Measurements from ENCODE around the gene XRCC6.
"Not testable (repeated sequence)": the region's sequence is repeated elsewhere in the genome, so short reads cannot be mapped to it uniquely, and the experiment has no call there.

XRCC6 gene

DNA sequence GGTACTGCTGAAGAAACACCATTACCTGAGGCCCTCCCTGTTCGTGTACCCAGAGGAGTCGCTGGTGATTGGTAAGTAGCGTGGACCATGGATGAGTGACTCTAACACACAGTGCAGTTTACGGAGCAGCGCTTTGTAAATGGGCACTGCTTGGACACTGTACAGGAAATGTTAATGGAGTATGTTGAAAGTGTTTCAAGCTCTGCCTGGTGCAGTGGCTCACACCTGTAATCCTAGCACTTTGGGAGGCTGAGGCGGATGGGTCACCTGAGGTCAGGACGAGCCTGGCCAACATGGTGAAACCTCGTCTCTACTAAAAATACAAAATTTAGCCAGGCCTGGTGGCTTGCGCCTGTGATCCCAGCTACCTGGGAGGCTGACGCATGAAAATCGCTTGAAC, 29.7 kb downstream of the XRCC6 start:
- DNase-seq (ENCODE audit: low read depth in 2 of 2), result no peak

DNA sequence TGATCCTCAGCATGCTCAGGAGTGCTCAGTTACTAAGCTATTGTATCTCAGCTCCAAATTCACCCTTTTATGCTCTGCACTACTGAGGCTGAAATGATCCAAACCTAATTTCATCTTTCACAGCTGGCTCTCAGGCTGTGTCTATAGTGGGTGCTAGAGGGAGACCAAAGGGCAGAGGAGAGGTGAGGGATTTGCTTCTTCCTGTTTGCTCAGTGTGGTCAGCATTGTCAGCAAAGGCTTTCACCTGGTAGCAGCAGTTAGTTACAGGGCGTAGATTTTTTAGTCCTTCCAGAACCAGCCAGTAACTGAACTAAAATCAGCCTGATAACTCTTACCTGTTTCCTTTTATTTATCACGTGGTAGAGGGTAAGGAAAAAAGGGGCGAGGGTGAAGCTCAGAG, 33.2 kb downstream of the XRCC6 start:
- no peak for DNase-seq (ENCODE audit: low read depth in 2 of 2)

DNA sequence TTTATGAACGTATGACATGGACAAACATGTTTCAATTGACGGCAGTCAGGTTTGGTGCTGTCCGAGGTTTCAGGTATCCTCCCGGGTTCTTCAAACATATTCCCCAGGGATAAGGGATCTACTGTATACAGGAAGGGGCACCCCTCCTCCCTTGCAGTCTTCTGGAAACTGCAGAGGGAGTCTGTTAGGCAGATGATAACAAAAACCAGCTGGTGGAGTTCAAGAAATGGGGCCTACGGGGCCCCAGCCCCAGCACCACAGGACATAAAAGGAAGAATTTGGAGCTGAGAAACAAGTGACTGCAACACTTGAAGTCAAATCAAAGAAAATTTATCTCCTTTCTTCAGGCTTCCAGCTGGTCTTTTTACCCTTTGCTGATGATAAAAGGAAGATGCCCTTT, 35.5 kb downstream of the XRCC6 start:
- DNase-seq (ENCODE audit: low read depth in 2 of 2), result no peak

DNA sequence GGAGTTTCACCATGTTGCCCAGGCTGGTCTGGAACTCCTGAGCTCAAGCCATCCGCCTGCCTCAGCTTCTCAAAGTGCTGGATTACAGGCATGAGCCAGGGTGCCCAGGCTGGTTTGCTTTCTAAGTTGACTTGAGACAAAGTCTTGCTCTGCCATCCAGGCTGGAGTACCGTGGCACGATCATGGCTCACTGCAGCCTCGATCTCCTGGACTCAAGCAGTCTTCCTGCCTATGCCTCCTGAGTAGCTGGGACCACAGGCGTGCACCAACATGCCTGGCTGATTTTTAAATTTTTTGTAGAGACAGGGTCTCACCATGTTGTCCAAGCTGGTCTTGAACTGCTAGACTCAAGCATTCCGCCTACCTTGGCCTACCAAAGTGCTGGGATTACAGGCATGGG, 36.6 kb downstream of the XRCC6 start:
- no peak for DNase-seq (ENCODE audit: low read depth in 2 of 2)

DNA sequence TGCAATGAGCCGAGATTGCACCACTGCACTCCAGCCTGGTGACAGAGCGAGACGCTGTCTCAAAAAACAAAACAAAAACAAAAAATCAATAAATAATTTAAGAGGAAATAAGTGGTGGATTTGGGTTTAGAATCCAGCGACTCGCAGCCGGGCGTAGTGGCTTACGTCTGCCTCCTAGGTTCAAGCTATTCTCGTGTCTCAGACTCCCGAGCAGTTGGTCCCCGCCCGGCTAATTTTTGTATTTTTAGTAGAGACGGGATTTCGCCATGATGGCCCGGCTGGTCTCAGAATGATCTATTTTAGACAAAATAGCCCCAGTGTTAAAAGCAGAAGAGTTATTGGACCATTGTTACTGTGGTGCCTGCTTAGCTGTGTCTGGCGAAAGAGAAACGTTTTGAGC, 37.8 kb downstream of the XRCC6 start:
- DNase-seq (ENCODE audit: low read depth in 2 of 2), result no peak

DNA sequence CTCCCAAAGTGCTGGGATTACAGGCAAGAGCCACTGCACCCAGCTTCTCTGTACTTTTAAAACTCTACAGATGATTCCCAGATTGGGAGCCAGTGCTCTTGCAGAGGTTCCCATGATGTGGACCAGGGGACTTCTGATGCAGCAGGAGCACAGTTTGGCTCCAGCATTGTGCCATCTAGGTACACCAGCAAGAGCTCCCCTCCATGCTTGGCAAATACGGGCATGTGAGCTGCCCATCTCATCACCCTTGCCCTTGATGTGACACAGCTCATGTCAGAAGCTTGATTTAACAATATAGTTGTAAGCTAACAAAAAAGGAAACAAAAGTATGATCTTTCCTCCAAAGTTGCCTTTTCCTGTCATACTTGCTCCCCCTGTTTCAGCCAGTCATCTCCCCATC, 38.8 kb downstream of the XRCC6 start:
- no peak for DNase-seq (ENCODE audit: low read depth in 2 of 2)

DNA sequence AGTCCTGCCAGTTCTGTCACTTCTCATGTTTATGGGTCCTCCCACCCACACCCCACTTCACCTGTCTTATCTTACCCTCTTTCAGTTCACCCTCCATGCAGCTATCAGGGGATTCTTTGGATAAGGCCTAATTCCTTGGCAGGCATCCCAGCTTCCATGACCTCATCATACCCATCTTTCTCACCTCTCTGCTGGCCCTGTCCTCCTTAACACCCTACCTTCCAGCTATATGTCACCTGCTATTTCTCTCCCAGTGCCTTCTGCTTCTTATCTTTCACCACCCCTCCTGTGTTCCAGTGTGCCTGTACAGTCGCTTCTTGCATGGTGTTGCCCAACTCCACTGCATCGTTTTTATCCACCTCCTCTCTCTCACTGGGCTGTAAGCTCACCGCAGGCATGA, 39.3 kb downstream of the XRCC6 start:
- no peak for DNase-seq (ENCODE audit: low read depth in 2 of 2)

DNA sequence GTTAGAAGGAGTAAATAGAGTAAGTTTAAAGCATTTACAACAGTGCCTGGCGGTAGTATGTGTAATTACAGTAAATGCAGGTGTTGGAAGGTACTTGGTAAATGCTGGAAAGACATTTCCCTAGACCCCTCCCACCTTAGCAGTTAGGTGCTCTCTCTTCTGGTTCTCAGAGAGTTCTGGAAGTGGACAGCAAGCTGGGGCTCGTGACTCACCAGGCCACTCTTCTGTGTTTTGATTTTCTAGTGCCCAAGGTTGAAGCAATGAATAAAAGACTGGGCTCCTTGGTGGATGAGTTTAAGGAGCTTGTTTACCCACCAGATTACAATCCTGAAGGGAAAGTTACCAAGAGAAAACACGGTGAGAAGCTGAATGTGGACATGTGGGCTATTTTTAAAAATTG, 40.0 kb downstream of the XRCC6 start:
- DNase-seq (ENCODE audit: low read depth in 2 of 2), result no peak

DNA sequence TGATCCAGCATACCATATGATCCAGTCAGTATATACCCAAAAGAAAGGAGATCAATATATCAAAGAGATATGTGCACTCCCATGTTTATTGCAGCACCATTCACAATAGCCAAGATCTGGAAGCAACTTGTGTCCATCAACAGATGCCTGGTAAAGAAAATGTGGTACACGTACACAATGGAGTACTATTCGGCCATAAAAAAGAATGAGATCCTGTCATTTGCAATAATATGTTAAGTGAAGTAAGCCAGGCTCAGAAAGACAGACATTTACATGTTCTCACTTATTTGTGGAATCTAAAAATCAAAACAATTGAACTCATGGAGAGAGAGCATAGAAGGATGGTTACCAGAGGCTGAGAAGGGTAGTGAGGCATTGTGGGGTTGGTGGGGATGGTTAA, 40.6 kb downstream of the XRCC6 start:
- DNase-seq (ENCODE audit: low read depth in 2 of 2), result no peak

DNA sequence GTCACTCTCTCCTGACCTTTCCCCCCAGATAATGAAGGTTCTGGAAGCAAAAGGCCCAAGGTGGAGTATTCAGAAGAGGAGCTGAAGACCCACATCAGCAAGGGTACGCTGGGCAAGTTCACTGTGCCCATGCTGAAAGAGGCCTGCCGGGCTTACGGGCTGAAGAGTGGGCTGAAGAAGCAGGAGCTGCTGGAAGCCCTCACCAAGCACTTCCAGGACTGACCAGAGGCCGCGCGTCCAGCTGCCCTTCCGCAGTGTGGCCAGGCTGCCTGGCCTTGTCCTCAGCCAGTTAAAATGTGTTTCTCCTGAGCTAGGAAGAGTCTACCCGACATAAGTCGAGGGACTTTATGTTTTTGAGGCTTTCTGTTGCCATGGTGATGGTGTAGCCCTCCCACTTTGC, 42.5 kb downstream of the XRCC6 start:
- not testable (repeated sequence) for DNase-seq (ENCODE audit: low read depth in 2 of 2)

DNA sequence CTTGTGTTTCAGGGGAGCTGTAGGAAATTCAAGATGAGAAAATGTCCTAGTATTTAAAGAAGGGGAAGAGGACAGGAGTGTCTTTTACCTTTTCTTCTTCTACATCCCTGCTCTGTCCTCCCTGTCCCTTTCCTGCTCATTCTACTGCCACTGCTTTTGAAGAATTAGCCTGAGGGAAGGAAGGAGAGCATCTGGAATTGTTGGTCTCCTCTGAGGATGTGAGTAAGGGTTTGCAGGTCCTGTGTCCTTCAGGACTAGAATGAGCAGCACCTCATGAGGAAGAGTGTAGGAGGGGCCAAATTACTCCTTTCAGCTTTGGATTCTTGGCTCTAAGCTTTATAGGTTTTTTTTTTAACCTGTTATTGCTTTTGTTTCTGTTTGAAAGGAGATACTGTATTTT, 43.4 kb downstream of the XRCC6 start:
- no peak for DNase-seq (ENCODE audit: low read depth in 2 of 2)

DNA sequence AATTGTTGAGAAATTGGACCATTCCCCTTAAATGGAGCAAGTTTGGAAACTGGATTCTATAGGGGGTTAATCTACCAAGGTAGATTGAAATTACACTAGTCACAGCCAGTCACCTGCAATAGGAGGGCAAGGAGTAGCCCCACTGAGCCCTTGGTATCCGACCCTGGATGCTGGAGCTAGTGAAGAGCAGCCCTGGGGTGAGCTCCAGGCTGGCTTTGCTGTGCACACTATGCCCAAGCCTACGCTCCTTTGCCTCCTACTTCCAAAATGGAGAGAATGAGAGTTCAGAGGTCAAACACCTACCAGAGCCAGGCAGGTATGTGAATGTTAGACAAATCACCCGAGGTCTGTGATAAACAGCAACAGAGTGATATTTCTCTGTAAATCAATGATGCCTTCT, 43.9 kb downstream of the XRCC6 start:
- no peak for DNase-seq (ENCODE audit: low read depth in 2 of 2)

DNA sequence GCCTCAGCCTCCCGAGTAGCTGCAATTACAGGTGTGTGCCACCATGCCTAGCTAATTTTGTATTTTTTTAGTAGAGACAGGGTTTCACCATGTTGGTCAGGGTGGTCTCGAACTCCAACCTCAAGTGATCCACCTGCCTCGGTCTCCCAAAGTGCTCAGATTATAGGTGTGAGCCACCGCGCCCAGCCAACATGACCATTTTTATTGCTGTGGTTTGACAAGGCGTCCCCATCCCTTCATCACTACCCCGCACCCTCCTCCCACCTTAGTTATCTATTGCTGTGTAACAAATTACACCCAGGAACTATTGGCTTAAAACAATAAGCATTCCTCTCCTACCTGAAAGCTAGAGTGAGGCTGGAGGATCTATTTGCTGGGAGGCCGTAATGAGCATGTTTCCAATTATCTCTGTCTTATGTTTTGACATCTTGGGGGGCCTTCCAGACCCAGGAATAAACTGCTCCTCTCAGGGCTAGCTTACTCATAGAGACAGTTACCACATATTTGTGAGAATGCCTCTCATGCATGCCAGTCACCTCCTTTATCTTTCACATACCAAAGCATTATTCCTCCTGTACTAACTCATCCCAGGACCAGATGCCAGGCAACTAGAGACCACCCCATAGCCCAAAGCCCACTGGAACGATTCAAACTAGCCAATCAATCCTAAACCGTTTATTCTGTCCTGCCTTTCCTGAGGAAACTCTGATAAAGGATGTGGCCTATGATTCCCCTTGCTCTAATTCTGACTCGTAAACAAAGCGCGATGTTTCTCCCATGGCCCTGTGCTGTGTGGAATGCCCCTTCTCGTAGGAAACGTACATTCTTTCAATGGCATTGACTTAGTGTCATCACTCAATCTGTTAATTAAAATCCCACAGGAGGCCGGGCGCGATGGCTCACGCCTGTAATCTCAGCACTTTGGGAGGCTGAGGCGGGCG, 48.1 kb downstream of the XRCC6 start:
- no peak for DNase-seq (ENCODE audit: low read depth in 2 of 2)

DNA sequence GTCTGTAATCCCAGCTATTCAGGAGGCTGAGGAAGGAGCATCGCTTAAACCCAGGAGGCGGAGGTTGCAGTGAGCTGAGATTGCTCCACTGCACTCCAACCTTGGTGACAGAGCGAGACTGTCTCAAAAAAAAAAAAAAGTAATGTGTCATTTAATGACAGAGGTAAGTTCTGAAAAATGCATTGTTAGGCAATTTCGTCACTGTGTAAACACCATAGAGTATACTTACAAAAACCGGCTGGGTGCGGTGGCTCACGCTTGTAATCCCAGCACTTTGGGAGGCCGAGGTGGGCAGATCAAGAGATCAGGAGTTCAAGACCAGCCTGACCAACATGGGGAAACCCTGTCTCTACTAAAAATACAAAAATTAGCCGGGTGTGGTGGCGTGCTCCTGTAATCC, 51.0 kb downstream of the XRCC6 start:
- not testable (repeated sequence) for DNase-seq (ENCODE audit: low read depth in 2 of 2)

DNA sequence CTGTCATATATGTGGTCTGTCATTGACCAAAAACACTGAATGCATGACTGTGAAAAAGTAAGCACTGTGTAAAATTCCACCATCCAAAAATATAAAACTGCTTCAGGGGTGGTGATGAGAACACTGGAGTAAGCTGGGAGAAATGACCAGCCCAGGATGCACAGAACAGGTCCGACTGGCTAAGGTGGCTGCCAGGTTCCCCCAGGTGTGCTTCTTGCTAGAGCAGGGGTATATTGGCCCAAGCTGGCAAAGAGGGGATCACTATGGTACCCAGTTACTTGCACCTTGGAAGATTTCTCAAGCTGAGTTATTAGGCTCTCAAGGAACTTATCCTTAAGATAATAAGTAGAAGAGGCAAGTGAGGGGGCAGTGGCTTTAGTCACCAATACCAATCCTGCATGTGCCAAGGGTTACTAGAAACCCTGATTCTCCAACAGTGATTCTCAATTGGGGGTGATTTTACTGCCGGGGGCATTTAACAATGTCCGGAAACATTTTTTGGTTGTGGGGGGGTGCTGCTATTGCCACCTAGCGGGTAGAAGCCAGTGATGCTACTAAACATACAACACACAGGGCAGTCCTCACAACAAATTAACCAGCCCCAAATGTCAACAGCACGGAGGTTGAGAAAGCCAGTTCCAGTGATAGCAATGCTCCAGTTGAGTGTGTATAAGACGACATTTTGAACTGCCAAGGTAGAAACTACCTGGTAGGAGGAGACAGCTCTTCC, 51.9 kb downstream of the XRCC6 start:
- DNase-seq (ENCODE audit: low read depth in 2 of 2), result no peak

DNA sequence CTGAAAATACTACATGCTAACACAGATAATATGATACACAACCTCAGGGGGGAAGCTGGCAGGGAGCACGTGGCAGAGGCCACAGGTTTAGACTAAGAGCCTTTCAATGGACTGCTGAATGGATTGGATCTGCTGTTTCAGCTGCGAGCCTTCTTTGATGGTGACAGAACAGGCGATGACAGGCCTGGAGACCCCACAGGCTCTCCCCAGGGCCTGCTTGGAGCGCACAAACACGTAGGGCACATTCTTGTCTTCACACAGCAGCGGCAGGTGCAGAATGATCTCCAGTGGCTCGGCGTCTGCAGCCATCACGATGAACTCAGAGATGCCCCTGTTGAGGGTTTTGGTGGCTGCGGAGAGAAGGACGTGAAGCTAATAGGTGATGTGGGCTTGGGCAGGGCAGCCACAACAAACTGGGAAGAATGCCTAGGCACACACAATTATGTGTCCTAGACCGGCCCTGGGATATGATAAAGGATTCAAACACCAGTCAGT, 53.8 kb downstream of the XRCC6 start:
- no peak for DNase-seq (ENCODE audit: low read depth in 2 of 2)

DNA sequence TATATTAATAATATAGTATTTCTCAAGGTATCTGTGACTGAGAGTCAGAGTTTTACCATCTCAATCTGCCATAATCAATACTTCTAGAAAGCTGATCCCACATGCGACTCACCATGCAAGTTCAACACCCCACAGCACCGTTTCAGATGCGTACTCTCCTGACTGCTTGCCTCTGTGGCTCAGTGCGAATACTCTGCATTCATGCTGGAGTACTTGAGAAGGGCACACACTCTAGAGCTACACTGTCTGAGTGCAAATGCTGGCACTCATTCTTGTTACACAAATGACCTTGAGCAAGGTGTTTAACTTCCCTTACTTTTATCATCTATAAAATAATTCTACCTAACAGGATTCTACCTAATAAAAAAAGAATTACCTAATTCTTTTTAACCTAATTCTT, 55.0 kb downstream of the XRCC6 start:
- DNase-seq (ENCODE audit: low read depth in 2 of 2), result no peak

DNA sequence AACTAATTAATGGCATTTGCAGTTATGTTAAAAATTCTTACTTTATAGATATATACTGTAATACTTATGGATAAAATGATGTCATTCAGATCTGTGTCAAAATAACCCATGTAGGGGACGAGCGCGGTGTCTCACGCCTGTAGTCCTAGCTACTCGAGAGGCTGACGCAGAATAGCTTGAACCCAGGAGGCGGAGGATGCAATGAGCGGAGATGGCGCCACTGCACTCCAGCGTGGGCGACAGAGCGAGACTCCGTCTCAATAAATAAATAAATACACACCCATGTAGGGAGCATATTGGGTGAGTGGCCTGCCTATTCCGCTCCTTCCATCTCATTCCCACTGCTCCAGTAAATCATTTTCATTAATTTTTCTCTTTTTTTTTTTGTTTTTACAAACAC, 60.5 kb downstream of the XRCC6 start:
- DNase-seq (ENCODE audit: low read depth in 2 of 2), result no peak

DNA sequence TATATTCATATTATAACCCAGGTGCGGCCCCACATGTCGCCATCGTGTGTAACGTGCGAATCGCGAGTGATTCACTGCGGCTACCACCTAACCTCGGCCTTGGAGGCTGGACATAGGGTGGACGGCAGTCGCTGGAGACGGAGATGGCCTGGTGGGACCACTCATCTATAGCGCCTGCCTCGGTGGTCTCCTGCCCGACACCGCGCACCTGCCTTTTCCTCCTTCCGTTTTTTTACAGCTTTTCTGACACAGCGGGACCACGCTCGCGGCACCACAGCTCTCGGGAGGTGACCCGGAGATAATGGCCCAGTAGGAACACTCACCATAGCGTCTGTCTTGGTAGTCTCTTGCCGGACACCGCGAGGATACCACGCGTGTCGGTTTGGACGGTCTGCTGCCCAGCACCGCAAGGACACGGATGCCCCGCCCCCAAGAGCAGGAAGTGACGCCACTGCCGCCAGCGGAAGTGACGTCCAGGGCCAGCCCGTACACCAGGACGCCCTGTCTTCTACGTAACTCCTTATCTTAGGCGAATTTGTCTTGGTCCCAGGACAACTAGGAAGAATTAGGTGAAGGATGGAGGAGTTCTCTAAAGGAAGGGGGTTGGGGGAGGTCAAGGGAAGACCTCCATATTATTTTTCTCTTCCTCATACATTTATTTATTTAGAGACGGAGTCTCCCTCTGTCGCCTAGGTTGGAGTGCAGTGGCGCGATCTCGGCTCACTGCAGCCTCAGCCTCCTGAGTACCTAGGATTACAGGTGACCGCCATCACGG, 61.1 kb downstream of the XRCC6 start:
- peak; percentile 71 to 75 for DNase-seq (ENCODE audit: low read depth in 2 of 2)

DNA sequence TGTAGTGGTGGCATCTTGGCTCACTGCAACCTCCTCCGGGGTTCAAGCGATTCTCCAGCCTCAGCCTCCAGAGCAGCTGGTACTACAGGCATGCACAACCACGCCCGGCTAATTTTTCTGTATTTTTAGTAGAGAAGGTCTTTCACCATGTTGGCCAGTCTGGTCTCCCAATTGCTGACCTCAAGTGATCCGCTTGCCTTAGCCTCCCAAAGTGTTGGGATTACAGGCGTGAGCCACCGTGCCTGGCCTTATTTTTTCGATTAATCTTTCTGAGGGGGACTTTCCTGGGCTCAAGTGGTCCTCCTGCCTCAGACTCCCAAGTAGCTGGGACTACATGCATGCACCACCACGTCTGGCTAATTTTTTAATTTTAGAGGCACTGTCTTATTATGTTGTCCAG, 62.0 kb downstream of the XRCC6 start:
- no peak for DNase-seq (ENCODE audit: low read depth in 2 of 2)

DNA sequence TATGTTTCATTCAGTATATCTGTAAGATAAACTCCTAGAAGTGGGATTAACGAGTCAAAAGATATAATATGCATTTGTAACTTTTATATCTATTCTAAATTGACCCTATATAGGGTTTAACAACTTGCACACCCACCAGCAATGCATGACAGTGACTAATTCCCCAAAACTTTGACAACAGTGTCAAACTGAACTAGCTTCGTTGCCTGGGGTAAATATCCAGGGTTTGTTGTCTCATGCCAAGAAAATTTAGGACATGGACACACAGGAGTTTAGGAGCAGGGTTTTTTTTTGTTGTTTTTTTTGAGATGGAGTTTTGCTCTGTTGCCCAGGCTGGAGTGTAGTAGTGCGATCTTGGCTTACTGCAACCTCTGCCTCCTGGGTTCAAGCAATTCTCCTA, 62.5 kb downstream of the XRCC6 start:
- no peak for DNase-seq (ENCODE audit: low read depth in 2 of 2)

DNA sequence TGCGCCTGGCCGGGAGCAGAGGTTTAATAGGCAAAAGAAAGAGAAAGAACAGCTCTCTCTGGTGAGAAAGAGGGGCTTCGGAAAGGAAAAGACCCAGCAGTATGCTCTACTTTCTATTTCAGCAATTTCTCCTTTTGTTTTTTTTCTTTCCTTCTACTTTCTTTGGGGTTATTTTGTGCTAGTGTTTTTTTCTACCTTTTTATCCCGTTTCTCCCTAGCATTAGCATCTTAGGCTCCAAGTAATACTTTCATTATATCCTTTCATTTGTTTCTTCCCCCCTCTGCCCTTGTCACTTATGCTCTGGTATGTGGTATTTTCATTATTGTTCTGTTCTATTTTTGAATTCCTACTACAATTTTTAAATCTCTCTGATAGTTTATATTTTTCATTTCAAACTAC, 63.1 kb downstream of the XRCC6 start:
- no peak for DNase-seq (ENCODE audit: low read depth in 2 of 2)
